ENCODE measurements around the gene SYT1. TPM values are rescaled to one million over a fixed set of nuclear protein-coding genes. Genes with fewer than 3 reads are reported as not detected.

SYT1 gene
- total and polyA plus RNA-seq, 2 donors (not counting 3 experiments of a cell fraction or from before 2014, with no cell fraction given) = 3.2 to 15.3 TPM

DNA sequence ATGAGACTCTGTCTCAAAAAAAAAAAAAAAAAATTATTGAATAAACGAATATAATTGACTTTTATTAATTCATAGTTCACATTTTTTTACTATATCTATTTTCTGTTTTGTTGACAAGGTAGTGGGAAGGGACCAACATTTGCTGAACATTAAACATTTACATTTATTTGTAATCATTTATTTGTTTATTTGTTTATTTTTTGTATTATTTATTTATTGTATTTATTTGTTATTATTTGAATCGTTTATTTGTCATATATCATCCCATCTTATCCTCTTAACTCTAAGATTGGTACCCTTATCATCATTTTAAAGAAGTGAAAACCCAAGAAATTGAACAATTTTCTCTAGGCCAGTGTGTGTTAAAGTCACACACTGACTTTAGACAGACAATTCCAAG lies 101.5 kb downstream of the SYT1 start:
- H3K4me3 ChIP-seq (replicated peaks in 1 of 3; ENCODE audit: insufficient read depth in 1 of 3, low read depth in 1 of 3, low read length in 3 of 3) = no peak overlapping the region
- TF ChIP-seq POLR2A (IDR thresholded peaks at IDR 0.05; ENCODE audit: low read depth, low read length) = no peak
- TF ChIP-seq JUN (IDR thresholded peaks at IDR 0.05; ENCODE audit: borderline replicate concordance, insufficient read depth, insufficient read length, low read depth) = no peak
- no peak for TF ChIP-seq POLR2AphosphoS5 (IDR thresholded peaks at IDR 0.05; ENCODE audit: insufficient read depth, low read depth, low read length)
- TF ChIP-seq, protein P1, sequence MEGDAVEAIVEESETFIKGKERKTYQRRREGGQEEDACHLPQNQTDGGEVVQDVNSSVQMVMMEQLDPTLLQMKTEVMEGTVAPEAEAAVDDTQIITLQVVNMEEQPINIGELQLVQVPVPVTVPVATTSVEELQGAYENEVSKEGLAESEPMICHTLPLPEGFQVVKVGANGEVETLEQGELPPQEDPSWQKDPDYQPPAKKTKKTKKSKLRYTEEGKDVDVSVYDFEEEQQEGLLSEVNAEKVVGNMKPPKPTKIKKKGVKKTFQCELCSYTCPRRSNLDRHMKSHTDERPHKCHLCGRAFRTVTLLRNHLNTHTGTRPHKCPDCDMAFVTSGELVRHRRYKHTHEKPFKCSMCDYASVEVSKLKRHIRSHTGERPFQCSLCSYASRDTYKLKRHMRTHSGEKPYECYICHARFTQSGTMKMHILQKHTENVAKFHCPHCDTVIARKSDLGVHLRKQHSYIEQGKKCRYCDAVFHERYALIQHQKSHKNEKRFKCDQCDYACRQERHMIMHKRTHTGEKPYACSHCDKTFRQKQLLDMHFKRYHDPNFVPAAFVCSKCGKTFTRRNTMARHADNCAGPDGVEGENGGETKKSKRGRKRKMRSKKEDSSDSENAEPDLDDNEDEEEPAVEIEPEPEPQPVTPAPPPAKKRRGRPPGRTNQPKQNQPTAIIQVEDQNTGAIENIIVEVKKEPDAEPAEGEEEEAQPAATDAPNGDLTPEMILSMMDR (IDR thresholded peaks at IDR 0.05; ENCODE audit: extremely low read depth in 1 of 2, insufficient read depth in 1 of 2, low read depth in 1 of 2, low read length in 2 of 2) = no peak
- TF ChIP-seq FOS (IDR thresholded peaks at IDR 0.05; ENCODE audit: borderline replicate concordance, insufficient read depth, low read length) = no peak
- TF ChIP-seq GATA2 (IDR thresholded peaks at IDR 0.05; ENCODE audit: insufficient read depth, insufficient read length, low read depth, low read length) = no peak
- no peak for TF ChIP-seq EZH2 (IDR thresholded peaks at IDR 0.05; ENCODE audit: borderline replicate concordance, low read depth, low read length, severe bottlenecking)
- TF ChIP-seq, protein P2, sequence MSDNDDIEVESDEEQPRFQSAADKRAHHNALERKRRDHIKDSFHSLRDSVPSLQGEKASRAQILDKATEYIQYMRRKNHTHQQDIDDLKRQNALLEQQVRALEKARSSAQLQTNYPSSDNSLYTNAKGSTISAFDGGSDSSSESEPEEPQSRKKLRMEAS (IDR thresholded peaks at IDR 0.05; ENCODE audit: insufficient read depth, insufficient read length) = no peak
- no peak for TF ChIP-seq MYC (IDR thresholded peaks at IDR 0.05; ENCODE audit: low read depth, low read length)
- H3K4me1 ChIP-seq (ENCODE audit: control insufficient read depth, extremely low read depth, insufficient read depth, low read length) = no peaks in the 10 kb centered on the region
- no peaks in the 10 kb centered on the region for H3K79me2 ChIP-seq (ENCODE audit: control insufficient read depth, insufficient read depth, low read length)
- CTCF ChIA-PET = no interaction called here
- no peak overlapping the region for H2AFZ ChIP-seq (ENCODE audit: low read depth, low read length)
- H3K9me3 ChIP-seq (replicated peaks; ENCODE audit: control insufficient read depth, insufficient read depth, low read length) = no peaks in the 10 kb centered on the region
- H3K4me2 ChIP-seq (ENCODE audit: insufficient read depth, low read length) = no peak overlapping the region
- FAIRE-seq = no peak
- no peaks in the 10 kb centered on the region for H3K27me3 ChIP-seq (ENCODE audit: control insufficient read depth in 2 of 2, insufficient read depth in 2 of 2, low read length in 2 of 2)
- no peak overlapping the region for H3K27ac ChIP-seq (ENCODE audit: insufficient read depth, low read depth, low read length)
- DNase-seq (ENCODE audit: low read depth, low spot score) = no peak
- no peak overlapping the region for H3K9ac ChIP-seq (replicated peaks; ENCODE audit: extremely low read depth, insufficient read depth, low read length)
- POLR2A ChIA-PET = no interaction called here
- BruUV-seq (replicated peaks) = no TSS peak
- dilution Hi-C loops (cut with MboI; ENCODE audit: extremely low pct_ligation_motif_present, low sequenced_read_pairs) (no loop called here), intact Hi-C loops (cut with micrococcal nuclease) (no loop called here)
- H3K36me3 ChIP-seq (ENCODE audit: control insufficient read depth in 2 of 2, extremely low read depth in 1 of 2, insufficient read depth in 2 of 2, low read length in 2 of 2) = no peaks in the 10 kb centered on the region
- no peaks in the 10 kb centered on the region for H3K9me1 ChIP-seq (replicated peaks; ENCODE audit: control insufficient read depth, extremely low read depth, insufficient read depth, low read length)
- no peaks in the 10 kb centered on the region for H4K20me1 ChIP-seq (replicated peaks; ENCODE audit: control insufficient read depth, extremely low read depth, insufficient read depth, low read length)

Data from endothelial cell of umbilical vein (primary cell).